Uterus (tissue), 2 donors: ENCODE data around the gene KLK3.

ENCODE experiments used
- POLR2A ChIP-seq, 2 donors: fragments of 450-650 bp; IDR thresholded peaks; one replicate each; pipeline ENCODE4 v1.6.1; 2016; ENCODE audit warnings: antibody characterized with exemption in 2 of 2, mild to moderate bottlenecking in 1 of 2, moderate library complexity in 1 of 2
- TF ChIP-seq, protein P1 (sequence below), 4 experiments: fragments of 200-600 bp in 2 of 4; fragments of 450-650 bp in 2 of 4; sonication (generic) in 2 of 4; IDR thresholded peaks; one replicate each; pipeline ENCODE4 v1.5.1; 2016 to 2019; ENCODE audit warnings: antibody characterized with exemption in 4 of 4, mild to moderate bottlenecking in 2 of 4, moderate library complexity in 1 of 4

DNA sequence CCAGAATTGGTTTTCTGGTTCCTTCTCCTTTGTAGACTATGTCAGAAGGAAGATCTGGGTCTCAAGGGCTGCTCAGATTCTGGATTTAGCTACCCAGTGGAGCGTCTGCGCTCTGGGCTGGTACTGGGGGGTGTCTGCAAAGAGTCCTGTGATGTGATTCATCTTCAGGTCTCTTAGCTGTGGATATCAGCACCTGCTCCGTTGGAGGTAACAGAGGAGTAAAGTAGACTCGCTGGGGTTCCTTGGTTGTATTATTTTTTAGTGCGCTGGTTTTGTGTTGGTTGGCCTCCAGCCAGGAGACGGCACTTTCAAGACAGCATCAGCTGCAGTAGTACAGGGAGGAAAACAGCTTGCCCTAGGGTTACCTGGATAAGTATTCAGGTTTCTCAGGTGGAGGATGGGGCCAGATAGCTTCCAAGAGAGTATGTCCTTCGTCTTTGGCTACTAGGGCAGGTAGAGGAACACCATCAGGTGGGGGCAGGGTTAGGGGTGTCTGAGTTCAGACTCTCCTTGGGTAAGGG, 11.0 kb upstream of the KLK3 start:
- TF ChIP-seq, protein P1, sequence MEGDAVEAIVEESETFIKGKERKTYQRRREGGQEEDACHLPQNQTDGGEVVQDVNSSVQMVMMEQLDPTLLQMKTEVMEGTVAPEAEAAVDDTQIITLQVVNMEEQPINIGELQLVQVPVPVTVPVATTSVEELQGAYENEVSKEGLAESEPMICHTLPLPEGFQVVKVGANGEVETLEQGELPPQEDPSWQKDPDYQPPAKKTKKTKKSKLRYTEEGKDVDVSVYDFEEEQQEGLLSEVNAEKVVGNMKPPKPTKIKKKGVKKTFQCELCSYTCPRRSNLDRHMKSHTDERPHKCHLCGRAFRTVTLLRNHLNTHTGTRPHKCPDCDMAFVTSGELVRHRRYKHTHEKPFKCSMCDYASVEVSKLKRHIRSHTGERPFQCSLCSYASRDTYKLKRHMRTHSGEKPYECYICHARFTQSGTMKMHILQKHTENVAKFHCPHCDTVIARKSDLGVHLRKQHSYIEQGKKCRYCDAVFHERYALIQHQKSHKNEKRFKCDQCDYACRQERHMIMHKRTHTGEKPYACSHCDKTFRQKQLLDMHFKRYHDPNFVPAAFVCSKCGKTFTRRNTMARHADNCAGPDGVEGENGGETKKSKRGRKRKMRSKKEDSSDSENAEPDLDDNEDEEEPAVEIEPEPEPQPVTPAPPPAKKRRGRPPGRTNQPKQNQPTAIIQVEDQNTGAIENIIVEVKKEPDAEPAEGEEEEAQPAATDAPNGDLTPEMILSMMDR (IDR thresholded peaks at IDR 0.05): no peak
- no peak for TF ChIP-seq POLR2A (IDR thresholded peaks at IDR 0.05)
